HK-2 (cell line): ENCODE results near the gene ADRA2B.

Experiments
- DNase-seq: peaks from one replicate; pipeline ENCODE4 v3.0.0-alpha.2; 2018; ENCODE audit not compliant: unreplicated experiment

ADRA2B gene

GRCh38 chr2:96105152-96105915, 11.0 kb downstream of the ADRA2B start:
- no peak for DNase-seq

DNA sequence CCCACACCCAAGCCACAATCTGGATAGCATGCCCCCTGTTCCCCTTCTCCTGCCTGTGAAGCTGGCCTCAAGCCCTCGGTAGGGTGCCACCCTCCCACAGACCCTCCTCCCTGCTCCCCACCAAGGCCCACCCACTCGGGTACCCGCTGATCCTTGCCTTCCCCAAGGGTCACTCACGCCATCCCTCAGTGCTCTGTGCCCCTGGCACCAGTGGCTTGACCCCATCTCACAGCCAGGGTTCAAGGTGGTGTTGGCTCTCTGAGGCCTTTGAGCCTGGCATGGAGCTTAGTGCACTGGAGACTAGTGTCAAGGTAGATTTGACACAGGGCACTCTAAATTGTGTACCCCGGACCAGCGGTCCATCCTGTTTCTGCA, 11.9 kb downstream of the ADRA2B start:
- no peak for DNase-seq

- no peak for DNase-seq
These were observed 12.4 kb downstream of the ADRA2B start for GRCh38 chr2:96103761-96104486.

DNA sequence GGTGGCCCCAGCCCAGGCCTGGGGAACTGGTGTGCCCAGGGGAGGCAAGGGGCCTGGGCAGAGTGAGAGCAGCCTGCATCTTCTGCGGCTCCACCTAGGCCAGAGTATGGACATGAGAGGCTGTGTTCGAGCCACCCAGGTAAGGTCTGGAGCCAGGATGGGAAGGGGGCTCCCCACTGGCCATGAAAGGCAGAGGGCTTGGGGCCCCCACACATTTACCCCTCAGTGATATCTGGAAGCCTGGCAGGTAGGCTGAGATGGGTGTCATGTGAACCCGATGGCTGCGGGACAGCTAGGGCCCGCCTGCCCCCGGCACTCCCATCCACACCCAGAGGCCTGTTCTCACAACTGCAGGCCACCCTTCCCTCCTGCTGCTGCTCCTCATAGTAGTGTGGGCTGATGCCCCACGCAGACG, 13.2 kb downstream of the ADRA2B start:
- DNase-seq: no peak

DNA sequence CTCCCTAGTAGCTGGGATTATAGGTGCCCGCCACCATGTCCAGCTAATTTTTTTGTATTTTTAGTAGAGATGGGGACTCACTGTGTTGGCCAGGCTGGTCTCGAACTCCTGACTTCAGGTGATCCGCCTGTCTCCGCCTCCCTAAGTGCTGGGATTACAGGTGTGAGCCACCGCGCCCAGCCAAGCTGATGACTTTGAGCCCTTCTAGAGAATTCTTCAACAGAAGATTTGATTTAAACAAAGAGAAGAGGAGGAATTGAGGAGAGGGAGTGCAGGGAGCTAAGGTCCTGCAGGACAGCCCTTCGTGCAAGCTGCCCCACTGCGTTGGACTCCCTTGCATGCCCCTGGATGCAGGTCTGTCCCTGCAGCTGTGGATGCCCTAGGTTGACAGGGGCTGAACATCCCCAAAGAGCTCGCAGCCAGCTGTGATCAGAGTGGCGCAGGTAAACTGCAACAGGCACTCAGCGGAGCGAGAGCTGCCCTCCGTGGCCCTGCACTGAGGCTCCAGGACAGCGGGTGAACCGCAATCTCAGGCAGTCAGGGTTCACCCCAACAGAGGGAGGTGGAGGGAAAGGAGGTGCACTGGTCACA, 13.7 kb downstream of the ADRA2B start:
- DNase-seq: no peak

DNA sequence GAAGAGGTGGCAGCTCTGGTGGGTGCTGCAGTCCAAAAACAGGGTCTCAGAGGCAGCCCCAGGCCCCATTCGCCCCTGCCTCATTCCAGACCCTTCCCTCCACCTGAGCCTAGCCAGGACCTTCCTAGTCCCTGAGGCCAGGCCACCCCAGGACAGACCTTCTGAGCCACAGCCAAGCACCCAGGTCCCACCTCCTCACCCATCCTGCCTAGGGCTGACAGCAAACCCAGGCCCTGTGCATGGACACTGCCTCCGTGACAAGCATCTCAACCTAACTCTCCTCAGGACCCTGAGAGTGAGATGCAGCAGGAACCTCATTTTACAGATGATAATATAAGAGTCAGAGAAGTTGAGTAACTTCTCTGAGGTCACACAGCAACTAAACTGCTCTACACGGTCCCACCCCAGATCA, 15.5 kb downstream of the ADRA2B start:
- no peak for DNase-seq

- DNase-seq: no peak
These were observed 16.2 kb downstream of the ADRA2B start for GRCh38 chr2:96099861-96100798.

DNA sequence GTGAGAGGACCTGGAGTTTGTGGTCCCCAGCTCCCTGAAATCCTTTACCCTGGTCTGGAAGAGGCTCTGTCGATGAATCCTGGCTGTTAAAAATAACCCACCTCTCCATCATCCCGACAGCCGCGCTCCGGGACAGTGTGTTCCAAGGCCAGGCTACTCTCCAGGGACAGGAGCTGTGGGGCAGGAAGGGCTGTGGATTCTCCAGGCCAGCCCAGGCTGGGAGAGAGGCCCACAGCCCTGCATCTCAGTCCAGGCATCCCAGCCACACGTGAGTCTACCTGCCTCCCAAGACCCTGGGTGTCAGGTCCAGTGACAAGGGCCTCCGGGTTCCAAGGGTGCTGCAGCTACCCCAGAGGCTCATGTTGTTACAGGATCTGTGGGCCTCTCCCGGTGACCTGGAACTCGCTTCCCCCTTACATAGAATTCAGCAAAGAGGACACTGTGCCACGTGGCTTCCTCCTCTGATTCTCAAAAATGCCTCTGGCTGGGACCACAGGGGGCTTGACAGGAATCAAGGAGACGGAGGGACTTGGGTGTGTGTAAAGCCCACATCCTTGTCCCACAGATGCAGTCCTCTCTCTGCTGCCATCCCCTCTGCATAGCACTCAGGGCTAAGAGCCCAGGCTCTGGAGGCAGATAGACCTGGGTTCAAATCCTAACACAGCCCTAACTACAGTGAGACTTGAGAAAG, 17.3 kb downstream of the ADRA2B start:
- no peak for DNase-seq

GRCh38 chr2:96097951-96098823, 18.2 kb downstream of the ADRA2B start:
- DNase-seq: no peak

DNA sequence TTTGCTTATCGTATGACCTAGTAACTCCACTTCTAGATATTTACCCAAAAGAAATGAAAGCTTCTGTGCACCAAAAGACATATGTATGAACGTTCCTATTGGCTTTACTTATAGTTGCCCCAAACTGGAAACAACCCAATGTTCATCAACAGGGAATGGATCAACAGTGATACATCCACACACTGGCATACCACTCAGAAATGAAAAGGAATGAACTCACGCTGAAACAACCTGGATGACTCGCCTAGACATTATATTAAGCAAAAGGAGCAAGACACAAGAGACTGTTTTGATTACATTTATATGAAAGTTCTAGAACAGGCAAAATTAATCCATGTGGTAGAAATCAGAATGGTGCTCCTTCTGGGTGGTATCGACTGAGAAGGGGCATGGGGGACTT, 18.9 kb downstream of the ADRA2B start:
- DNase-seq: no peak

DNA sequence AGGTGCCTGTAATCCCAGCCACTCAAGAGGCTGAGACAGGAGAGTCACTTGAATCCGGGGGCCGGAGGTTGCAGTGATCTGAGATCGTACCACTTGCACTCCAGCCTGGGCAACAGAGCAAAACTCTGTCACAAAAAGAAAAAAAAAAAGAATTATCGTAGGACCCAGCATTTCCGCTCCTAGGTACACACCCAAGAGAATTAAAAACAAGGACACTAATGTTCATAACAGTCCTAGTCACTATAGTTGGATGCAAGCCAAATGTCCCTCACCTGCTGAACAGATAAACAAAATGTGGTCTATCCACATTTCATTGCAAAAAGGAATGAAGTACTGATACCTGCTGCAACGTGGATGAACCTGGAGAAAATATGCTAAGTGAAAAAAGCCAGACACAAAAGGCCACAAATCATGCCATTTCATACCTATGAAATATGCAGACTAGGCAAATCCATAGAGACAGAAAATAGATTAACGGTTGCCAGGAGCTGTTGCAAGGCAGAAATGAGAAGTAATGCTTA, 21.2 kb downstream of the ADRA2B start:
- DNase-seq: no peak

DNA sequence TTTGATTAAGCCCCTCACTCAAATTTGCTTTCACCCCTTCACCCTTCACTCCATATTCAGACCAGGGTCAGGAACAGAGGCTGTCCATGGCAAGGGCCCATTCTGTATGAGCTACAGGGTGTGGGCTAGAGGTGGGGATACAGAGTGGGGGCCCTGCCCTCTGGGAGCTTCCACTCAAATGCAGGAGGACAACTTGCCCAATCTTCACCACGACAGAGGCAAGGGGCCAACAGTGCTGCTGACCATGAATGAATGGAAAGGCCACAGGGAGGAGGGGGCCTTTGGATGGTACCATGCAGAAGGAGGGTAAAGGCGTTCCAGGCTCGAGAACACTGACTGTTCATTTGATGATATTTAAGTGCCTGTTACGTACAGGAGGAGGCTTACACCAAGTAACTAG, 22.8 kb downstream of the ADRA2B start:
- no peak for DNase-seq

- no peak for DNase-seq
These were observed 23.4 kb downstream of the ADRA2B start for GRCh38 chr2:96092951-96093350.

DNA sequence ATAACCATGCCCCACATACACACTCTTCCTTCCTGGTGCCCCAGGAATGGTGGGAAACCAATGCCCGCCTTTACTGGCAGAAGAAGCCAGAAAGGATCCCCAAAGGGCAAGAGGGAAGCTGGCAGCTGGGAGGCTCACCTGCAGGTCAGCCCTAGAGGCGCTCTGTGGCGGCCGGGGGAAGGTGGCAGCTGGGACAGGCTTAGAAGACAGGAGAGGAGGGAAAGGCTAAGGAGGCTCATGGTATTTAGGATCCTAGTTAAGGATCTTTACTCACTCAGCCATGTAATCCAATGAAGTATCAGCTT, 23.8 kb downstream of the ADRA2B start:
- no peak for DNase-seq

GRCh38 chr2:96091711-96092572, 24.4 kb downstream of the ADRA2B start:
- DNase-seq: no peak

- no peak for DNase-seq
These were observed 25.1 kb downstream of the ADRA2B start for GRCh38 chr2:96091141-96091710.

- DNase-seq: no peak
These were observed 26.0 kb downstream of the ADRA2B start for GRCh38 chr2:96090196-96090926.
